CD4-positive, alpha-beta T cell treated with Interleukin-17A for 4 hours (primary cell): ENCODE results near the gene REX1BD.

ENCODE experiments used
- DNase-seq: peaks from one replicate; pipeline ENCODE4 v3.0.0-alpha.2; 2020; ENCODE audit warnings: mixed read lengths

REX1BD gene

DNA sequence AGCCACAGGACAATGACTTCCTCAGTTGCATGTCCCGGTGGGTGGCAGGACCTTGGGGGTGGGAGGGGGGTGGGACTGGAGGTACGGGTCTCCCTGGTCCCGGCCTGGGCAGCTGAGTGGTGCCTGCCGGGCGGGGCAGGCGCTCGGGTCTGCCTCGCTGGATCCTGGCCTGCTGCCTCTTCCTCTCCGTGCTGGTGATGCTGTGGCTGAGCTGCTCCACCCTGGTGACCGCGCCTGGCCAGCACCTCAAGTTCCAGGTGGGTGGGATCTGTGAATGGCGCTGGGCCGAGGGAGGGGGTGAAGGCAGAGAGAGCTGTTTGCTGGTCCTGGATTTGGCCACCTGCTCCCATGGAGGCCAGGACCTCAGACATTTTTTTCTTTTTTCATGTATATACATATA is 29.6 kb downstream of the REX1BD start:
- no peak for DNase-seq

DNA sequence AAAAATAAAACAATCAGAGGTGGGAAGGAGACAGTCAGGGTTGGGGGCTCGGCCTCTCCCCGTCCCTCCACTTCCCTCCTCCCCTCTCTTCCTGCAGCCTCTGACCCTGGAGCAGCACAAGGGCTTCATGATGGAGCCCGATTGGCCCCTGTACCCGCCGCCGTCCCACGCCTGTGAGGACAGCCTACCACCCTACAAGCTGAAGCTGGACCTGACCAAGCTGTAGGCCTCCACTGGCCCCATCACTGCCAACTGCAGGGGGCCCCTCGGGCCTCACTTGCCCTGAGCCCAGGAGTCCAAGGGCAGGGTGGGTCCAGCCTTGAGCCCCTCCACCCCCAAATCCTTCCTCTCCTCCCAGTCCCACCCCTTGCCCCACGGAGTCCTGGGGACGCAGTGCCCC is 31.7 kb downstream of the REX1BD start:
- no peak for DNase-seq

DNA sequence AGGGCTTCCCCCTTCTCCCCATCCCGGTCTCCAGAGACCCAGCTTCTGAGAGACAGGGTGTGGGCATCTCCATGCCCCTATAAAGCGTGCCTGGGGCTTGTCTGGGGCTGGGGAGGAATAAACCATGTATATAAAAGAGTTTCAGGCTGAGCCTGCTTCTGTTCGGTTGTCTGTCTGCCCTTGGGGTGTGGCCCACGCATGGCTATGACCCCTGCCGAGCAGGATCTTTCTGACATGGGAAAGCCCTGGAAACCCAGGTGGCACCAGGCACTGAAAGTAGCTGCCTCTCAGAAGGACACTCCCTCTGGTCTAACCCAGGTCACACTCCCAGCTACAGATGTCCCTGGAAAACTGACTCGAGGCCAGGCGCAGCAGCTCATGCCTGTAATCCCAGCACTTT is 32.3 kb downstream of the REX1BD start:
- no peak for DNase-seq

DNA sequence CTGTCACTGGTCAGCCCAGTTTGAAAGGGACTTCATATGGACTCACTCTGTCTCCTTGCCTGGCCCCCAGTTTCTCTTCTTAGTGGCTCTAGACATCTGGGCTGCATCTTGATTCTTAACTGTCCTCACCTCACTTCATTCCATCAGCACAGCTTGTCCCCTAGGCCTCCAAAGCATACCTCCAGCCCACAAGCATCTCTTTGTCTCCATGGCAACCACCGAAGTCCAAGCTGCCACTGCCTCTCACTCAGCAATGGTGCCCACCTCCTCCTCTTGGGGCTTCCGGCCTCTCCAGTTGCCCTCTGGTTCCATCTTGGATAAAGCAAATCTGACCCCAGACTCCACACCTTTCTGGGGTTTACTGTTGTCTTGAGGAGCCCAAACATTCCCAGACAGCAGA is 38.3 kb downstream of the REX1BD start:
- DNase-seq, result no peak

DNA sequence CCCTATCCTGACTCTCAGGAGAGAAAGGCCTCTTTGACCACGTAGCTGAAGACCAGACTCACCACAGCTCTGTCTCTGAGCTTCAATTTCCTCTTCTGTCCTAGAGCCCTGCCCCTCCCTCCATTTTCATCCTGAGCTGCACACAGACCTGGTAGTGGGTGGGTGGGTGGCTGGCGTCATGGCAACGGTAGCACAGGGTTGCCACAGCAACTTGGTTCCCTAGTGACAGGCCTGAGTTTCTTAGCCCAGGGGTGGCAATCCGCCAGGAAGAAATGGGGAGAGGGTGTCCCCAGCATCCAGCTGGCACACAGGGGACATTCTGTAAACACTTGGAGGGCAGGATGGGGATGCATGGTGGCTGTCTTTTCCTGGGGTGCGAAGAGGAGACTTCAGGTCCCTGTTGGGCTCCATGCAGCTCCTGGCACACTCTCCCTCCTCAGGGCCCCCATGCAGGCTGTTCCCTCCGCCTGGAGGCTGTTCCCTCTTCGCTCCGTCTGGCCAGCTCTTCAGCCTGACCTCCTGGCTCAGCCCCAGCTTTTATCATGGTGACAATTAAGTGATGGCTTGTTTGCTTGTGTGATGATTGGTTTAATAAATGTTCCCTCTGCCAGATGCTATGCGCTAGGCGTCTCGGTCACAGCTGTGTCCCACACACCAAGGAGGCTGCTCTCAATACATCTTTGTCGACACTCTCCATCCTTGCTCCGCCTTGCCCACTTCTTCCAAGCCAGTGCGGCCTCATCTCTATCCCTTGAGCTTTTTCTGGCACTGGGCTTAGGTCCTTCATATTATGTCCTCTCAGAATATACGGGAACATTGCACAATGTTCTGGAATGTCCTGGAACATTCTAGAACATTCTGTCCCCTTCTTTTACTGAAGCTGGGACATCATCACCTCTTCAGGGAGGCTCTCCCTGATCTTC is 40.8 kb downstream of the REX1BD start:
- DNase-seq, result no peak

DNA sequence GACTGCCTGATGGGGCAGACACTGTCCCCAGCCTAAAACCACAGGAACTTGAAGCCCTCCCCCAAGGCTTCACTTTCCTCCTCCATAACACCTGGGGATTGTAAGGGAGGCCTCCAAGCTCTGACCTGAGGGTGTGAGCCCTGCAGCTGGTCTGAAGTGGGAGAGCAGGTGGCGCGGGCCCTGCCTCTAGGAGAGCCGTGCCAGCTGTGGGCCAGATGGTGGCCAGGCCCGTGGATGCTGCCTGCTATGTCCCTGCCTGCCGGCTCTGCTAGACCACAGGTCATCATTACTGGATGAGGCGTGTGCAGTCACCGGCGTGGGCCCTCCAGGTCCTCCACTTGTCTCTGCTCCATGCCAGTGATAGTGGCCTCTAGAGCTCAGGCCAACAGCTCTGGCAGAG is 44.7 kb downstream of the REX1BD start:
- no peak for DNase-seq

DNA sequence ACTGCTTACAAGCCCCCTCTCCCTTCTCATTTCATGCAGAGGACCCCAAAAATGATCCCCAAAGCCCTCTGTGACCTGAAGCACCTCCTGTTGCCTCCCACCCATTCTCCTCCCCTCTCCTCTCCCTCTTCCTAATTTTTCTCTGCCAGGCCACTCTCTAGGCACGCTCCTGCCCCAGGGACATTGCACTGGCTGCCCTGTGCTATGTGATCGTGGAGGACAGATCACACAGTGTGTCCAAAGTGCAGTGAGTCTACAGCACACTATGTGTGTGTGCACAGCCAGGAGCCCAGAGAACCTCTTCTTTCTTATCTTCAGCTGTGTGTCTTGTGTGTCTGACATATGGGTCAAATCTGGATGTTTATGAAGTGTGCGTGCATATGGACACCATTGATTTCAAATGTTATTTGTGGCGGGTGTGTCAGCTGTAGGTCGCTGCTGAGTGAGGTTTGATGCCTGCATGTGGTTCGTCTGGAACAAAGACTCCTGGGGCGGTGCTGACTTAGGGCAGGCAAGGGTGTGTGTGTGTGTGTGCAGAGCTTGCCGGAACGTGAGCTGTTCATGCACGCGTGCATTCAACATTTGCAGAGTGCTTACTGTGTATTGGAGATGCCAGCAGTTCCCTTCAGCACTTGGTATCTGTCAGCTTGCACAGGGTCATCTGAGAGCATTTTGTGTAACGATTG is 46.2 kb downstream of the REX1BD start:
- peak; percentile 34 for DNase-seq

DNA sequence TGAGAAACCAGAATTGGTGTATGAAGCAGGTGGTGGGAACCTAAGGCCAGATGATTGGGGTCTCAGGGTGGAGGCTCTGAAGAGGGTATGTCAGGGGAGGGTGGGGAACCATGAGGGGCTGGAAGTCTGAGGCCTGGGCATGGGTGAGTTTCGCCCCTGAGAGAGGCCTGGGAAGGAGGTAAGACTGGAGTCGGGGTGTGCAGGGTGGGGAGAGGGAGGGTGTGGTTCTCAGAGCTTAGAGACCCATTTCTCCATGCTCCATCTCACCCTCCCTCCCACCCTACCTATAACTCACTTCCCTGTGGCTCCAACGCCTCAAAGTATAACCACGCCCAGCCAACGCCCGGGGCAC is 47.2 kb downstream of the REX1BD start:
- DNase-seq, result no peak

DNA sequence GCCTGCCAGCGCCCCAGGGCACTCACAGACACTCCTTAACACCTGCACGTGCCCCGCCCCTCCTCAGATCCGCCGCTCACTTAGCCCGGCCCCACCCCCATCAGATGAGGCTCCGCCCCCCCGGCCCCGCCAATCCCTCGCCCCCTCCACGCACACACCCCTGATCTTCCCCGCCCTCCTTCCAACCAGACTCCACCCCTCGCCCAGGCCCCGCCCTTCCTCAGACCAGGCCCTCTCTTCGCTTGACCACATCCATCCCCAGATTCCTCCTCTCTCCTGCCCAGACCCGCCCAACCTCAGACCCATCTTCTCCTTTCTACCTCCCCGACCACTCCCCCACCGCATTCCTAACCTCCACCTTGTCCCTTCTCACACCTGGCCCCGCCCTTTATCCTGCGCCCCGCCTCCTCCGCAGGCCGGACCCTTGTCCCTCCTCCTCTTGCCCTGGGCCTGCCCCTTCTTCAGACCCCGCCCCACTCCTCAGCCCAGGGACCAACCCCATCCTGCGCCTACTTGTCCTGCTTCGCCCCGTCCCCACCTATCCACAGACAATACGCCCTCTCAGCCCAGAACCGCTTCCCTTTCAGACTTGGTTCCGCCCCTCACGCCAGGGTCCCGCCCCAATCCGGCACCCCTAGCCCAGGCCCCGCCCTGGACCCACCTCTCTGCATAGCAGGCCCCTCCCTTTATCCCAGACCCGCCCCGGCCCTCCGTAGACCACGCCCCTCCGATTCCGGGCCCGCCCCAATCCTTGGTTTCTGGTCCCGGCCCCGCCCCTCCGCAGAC is 47.8 kb downstream of the REX1BD start:
- DNase-seq, result peak; percentile 100

DNA sequence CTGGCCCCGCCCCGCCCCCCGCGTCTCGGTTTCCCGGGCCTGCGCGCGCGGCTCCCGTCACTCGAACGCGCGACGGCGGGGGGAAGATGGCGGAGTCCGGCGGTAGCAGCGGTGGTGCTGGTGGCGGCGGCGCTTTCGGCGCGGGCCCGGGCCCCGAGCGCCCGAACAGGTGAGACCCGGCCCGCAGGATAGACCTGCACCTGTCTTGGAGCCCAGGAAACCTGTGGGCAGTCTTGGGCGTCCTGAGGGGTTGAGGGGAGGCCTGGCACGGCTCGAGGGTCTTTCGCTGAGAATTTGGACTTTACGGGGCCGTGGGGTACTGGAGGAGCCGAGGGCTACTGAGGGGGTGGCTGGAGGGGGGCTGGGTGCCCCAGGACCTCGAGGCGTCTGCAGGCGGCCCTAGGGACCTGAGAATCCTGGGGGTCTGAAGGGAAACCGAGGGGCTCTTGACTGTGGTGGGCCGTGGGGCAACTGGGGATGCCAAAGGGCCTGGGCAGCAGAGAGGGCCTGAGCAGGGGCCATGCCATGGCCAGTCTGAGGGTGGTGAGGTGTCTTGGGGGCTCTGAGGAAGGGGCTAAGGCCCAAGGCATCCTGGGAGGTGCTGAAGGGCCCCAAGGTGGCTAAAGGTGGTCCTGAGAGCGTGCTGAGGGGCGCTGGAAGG is 48.5 kb downstream of the REX1BD start, which contains the start of gene KLHL26:
KLHL26 (plus strand) TSS at position 60 of the 661 bp plus-strand sequence; CDS start at position 87, 27 bp downstream.
- peak; percentile 9 for DNase-seq

DNA sequence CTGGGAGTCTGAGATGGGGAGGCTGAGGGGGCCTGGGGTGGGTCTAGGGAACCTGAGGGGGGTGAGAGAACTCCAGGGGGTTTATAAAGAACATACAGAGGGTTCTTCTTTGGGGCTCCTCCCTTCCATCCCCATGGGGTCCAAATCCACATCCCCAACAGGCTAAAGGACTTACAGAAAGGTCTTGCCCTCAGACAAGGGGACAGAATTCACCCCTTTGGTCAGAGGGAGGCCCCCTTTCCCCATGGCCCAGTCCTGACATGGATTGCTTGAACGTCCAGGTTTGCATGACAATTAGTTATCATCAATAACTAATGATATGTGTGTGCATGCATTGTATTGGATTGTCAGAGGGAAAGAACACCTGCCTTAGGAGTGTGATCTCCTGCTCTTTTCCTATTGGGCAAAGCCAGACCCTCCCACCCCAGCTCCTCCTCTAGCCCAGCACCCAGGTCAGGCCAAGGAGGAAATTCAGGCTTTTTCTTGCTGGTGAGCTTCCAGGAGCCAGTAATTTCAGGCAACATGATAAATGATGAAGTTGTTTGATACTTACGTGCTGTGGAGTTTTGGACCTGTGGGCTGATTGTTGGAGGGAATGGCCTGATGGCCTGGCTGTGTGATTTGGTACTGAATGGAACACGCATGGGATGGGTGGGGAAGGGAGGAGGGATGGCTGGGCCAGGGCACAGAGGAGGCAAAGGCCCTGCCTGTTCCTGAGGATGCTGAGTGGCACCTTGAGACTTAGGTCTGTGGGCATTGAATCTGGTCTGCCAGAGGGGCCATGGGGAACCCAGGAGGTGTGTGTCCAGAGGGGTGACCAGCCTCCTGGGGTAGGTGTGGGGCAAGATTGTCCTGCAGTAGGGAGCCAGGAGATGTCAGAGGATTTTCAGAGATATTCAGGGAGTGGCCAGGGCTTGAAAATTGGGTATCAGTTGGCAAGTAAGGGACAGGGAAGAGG is 49.4 kb downstream of the REX1BD start:
- DNase-seq, result no peak

DNA sequence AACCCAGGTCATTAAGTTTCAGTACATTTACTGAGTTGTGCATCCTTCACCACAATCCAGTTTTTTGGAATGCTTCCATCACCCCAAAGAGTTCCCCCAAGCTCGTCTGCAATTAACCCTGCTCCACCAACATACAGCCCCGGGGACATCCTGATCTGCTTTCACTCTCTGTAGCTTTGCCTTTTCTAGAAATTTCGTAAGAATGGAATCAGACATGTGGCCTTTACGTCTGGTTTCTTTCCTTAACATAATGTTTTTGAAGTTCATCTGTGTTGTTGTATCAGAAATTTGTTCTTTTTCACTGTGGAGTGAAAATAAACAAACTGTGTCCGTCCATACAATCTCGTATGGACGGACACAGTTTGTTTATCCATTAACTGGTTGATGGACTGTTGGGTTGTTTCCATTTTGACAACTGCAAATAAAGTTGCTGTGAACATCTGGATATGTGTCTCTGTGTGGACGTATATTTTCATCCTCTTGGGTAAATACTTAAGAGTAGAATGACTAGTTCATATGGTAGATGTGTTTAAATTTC is 51.2 kb downstream of the REX1BD start:
- no peak for DNase-seq
